ENCODE measurements around the gene BCAS3.
A peak's percentile ranks its signal among the peaks of the same experiment; 100 is the strongest.

The BCAS3 gene

DNA sequence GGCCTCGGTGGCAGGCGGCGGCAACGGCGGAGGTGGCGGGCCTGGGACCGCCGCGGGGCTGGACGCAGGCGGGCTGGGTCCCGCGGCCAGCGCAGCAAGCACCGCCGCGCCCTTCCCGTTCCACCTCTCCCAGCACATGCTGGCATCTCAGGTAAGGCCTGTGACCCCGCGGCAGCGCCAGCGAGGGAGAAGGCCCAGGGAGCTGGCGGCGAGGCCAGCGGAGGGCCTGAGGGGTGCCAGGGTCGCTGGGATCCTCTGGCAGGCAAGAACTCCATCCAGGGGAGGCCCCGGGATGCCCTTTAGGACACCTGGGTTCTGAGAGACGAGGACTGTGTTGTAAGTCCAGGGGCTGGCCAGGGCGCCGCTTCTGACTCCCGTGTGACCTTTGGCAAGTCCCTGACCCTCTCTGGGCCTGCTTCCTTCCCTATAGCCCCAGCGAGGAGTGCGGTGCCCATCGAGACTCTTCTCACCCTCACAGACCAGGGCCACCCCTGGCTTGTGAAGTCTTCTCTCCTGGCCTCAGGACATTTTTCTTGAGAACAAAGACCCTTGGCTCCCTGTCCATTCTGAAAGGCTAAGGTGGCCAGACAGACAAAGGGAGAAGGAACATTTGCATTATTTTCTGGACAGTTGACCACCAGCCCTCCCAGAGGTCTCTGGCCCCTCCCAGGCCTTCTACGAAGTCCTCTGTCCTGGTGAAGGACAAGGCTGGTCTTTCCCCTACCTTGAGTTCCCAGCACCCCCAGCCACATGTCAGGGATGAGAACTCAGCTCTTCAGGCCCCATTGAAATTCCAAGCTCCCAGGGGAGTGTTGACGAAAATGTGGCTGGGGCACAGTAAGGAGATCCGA lies 728.3 kb downstream of the BCAS3 start:
- DNase-seq, result no peak

- DNase-seq, result no peak
Measured at GRCh38 chr17:61406537-61406845, 728.8 kb downstream of the BCAS3 start.

- DNase-seq, result no peak
Measured at GRCh38 chr17:61406971-61407911, 729.6 kb downstream of the BCAS3 start.

DNA sequence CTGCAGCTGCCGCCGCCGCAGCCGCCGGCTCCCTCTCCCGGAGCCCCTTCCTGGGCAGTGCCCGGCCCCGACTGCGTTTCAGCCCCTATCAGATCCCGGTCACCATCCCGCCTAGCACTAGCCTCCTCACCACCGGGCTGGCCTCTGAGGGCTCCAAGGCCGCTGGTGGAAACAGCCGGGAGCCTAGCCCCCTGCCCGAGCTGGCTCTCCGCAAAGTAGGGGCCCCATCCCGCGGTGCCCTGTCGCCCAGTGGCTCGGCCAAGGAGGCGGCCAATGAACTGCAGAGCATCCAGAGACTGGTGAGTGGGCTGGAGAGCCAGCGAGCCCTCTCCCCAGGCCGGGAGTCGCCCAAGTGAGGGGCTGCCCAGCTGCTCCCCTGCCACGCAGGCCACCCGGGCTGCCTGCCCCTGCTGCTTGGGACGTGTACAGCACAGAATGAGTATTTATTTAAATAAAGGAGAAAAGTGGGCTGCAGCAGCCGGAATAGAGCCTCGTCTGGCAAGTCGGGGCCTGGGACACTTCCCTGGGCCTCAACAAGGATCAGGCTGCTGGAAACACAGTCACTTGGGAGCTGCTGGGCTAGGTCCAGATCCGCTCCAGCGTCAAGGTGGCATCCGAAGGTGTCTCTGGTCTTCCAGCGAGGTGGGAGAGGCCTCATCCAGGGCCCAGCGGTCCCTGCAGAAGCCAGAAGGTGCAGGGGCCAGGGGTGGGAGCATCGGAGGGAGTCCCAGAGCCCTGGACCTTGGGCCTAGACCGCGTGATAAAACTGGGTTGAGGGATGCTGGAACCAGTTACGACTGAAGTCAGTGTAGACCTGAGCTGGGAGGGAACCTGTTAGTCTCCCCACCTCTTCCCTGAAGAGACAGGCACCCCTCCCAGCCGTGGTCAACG lies 730.7 kb downstream of the BCAS3 start:
- no peak for DNase-seq

DNA sequence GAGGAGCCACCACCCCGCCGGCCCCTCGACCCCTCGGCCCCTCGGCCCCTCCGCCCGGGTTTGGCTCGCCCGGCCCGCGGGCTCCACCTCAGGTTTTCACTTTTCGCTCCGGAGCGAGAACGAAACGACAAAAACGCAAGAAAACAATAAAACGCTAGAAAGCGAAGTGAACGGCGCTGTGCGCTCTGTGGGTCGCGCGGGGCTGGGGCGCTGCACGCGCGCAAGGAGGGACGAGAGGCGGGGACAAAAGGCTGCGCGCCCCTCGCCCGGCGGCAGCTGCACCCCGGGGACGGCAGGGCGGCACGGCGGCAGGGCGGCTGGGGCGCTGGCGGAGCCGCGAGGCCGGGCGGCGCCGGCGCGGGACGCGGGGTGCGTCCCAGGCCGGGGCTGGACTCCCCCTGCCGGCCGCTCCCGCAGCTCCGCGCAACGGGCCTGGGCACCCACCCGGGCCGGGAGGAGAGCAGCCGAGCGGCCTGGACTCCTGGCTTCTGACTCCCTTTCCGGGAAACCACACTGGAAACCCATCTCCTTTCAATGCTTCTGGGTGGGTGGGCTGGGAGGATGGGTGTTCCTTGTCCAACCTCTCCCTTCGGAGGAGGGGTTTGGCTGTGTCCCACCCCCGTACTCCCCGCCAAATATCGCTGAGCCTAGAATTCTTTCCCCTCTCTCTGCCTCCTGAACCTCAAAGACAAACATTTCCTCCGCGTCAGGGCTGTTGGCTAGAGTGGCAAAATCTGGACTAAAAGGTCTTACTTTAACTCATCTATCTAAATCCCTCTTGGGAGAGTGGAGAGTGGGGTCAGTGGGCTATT lies 731.9 kb downstream of the BCAS3 start:
- DNase-seq, result peak; percentile 69 to 92 (median 82)

DNA sequence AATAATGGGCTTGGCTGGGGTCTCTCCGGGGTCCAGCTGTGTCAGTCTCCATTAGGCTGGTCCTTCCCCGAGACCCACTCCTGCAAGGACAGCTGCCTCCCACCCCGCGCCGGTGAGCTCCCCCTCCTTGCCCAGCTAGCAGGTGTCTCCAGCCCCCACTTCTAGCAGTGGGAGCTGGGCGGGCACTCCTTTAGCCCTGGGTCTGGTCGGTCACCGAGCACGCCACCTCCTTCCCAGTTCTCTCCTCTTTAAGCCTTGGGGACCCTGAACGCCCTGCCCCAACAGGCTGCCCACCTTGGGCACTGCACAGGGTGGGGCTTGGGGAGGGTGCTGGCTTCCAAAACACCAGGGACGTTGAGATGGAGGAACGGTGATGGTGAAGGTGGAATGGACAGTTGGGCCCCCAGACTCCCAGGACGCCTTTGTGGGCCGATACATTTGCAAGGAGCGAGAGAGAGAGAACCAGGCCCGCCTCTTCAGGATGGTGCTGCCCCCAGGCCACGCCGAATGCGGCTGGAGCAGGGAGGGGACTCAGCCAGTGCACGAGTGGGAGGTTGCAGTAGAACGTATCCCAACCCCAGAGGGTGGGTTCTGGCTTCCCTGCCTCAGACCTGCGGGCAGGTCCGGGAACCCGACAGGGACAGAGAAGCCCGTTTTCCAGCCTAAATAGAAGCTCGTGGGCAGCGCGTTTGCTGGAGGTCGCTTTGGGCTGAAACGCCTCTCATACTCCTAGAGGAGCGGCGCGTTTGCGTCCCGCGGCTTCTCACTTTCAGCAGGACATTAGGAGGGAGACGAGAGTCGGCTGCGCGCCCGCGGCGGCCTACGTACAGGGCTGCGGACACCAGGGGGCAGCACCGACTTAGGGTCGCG lies 732.7 kb downstream of the BCAS3 start:
- DNase-seq, result peak; percentile 68 to 89 (median 72)

DNA sequence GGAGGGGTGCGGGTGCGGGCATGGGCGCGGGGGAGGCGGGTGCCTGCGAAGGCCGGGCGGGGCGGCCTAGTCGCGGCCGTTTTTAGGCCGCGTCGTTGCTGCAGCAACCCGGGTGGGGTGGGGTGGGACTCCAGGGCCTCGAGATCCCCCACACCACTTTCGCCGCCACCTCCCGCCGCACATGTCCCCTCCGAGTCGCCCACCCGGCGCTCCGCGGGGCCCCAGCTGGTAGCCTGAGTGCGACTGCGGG lies 733.3 kb downstream of the BCAS3 start:
- no peak for DNase-seq

- DNase-seq, result peak; percentile 37 to 55 (median 44)
Measured at GRCh38 chr17:61411261-61412142, 733.9 kb downstream of the BCAS3 start.

DNA sequence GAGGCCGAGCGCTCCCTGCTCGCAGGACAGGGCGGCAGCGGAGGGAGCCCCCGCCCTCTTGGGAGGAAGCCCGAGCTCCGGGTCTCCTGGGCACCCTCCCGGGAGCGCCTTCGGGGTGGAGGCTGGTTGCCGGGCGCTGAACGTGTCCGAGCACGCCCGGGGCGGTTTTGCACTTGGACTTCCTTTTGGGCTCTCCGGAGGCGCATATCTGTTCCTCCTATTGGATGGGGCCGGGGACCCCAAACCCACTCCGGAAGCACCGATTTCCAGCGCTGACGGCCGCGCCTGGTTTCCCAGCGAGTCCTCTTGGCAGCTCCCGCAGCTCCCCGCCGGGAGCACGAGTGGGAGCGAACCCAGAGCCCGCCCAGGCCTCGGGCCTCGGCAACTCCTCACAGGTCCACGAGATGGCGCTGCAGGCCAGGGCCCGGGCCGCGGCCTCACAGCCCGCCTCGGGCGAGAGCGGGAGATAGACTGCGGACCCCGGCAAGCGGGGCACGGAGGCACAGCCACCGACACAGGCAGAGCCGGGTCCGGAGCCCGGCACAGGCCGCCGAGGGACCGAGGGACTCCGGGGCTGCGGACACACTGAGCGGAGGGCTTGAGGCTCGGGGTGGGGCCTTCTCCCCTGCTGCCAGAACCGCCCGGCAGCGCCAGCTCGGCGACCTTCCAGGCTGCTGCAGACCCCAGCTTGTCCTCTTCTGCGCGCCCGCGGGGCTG lies 734.6 kb downstream of the BCAS3 start:
- DNase-seq, result peak; percentile 69 to 90 (median 86)

- DNase-seq, result no peak
Measured at GRCh38 chr17:61412860-61413660, 735.4 kb downstream of the BCAS3 start.

GRCh38 chr17:61413661-61414126 lies 736.0 kb downstream of the BCAS3 start:
- DNase-seq, result no peak

GRCh38 chr17:61414141-61414935 lies 736.7 kb downstream of the BCAS3 start:
- no peak for DNase-seq

DNA sequence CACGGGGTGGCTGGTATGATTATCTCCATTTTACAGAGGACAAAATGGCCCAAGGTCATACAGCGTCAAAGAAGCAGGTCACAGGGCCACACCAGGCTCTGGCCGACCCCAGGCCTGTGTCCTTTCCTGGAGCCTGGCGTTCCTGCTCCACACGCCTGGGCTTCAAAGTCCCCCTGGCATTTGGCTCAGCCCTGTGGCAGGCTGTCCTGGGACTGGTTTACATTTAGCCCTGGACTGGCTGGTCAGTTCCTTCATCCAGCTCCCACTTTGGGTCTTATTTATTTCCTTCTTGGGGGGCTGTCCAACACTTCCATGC lies 737.2 kb downstream of the BCAS3 start:
- DNase-seq, result no peak

- DNase-seq, result no peak
Measured at GRCh38 chr17:61415374-61416210, 737.9 kb downstream of the BCAS3 start.

DNA sequence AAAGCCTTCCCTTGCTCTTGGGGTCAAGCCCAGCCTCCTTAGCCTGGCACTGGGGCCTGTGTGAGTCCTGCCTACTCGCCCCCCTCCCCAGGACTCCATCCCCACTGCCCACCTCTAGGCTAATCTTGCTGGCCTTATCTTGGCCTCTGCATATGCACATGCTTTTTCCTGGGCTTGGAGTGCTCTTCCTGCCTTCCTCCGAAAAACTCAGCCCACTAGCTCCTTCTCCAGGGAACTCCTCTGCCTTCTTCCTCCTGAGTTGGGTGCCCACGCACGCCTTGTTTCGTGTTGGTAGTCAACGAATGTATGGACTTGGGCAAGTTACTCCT lies 738.5 kb downstream of the BCAS3 start:
- DNase-seq, result no peak

DNA sequence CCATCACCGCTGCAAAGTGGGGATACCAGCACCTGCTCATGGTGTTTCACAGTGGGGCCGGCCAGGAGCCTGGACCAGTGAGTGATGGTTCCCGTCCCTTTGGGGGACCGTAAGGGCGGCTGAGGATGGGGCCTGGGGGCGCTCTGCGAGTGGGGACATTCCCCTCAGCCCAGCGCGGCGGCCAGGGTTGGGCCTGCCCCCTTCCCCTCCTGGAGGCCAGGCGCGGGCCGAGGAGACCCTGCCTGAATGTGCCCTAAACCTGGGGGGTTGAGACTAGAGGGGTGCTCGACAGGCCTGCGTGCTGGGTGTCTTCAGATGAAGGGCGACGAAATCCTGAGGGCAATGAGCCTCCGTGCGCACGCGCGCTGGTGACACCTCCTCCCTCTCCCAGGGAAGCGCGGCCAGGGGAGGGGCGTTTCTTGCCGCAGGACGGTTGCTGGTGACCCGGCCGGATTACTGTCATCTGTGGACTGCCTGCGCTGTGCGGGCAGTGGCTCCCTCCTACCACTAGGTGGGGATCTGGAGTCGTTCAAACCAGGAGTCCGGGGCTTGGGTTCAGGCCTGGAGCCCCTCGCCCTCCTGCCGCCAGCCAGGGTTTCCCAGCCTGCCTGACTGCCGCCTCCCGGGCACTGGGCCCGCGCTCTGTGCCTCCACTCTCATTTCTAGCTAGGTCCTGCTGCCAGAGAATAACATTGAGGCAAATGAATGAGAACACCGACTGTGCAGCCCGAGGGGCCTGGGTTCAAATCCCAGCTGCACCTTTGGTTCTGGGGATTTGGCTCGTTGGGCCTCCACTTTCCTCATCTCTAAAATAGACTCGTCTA lies 739.1 kb downstream of the BCAS3 start:
- peak; percentile 85 to 88 (median 86) for DNase-seq

All from suppressor macrophage treated with lipopolysaccharide for 1 hour (primary cell).